HCT116 (cell line): Measurements from ENCODE around the gene PPP1R16B. TPM values are rescaled to one million over a fixed set of nuclear protein-coding genes. Genes with fewer than 3 reads are reported as not detected.

Experiments used
- ATAC-seq: fragments of 200-7000 bp; cut with Tn5 transposase; 2 replicates; pipeline ENCODE4 v1.9.1; 2020; ENCODE audit warnings: mild to moderate bottlenecking, moderate library complexity
- BruUV-seq: library from RNA; stranded (reverse); fragments of 400-500 nt; replicated peaks from 2 replicates; lab custom pipeline; 2021; lab: Mats Ljungman, UMichigan
- CTCF ChIA-PET: fragments of 300-600 bp; sonication (Branson Sonifier 250); formaldehyde crosslinking; loops from one replicate; lab custom pipeline; 2021; ENCODE audit warnings: antibody characterized with exemption; lab: Charles Lee
- POLR2A ChIA-PET: fragments of 300-600, 350-600 bp; sonication (Branson Sonifier 250); formaldehyde crosslinking; loops from one replicate; lab custom pipeline; 2021; ENCODE audit warnings: antibody characterized with exemption; lab: Charles Lee
- RAD21 ChIA-PET, 2 experiments: fragments of 300-600 bp; sonication (Branson Sonifier 250); formaldehyde crosslinking; loops; one replicate each; lab custom pipeline; 2023; ENCODE audit warnings: low total read pairs in 2 of 2; ENCODE audit not compliant: uncharacterized antibody in 2 of 2, unreplicated experiment in 2 of 2, low non-redundant PET in 1 of 2; lab: Charles Lee
- DNase-seq: peaks from one replicate; pipeline ENCODE4 v3.0.0-alpha.2; 2010; ENCODE audit warnings: low read depth, low spot score
- H2AFZ ChIP-seq: fragments of 200-600 bp; shearing (Covaris generic), sonication (generic); 2 replicates; pipeline ENCODE4 v1.6.1; 2017; ENCODE audit warnings: low read depth, mixed run types, mixed read lengths, antibody characterized with exemption, low read length; ENCODE audit not compliant: poor library complexity, severe bottlenecking
- H3K27ac ChIP-seq: 2 replicates; pipeline ENCODE4 v1.5.1; 2012; ENCODE audit warnings: low read depth, low read length
- H3K27me3 ChIP-seq: fragments of 200-600 bp; sonication (generic); 2 replicates; pipeline ENCODE4 v1.6.1; 2016; ENCODE audit warnings: mixed run types, low read length, mixed read lengths; ENCODE audit not compliant: insufficient read depth
- H3K36me3 ChIP-seq, 2 experiments: fragments of 200-500 bp in 1 of 2; fragments of 200-600 bp in 1 of 2; sonication (Bioruptor generic) in 1 of 2; sonication (generic) in 1 of 2; 2 replicates each; pipeline versions ENCODE4 v1.5.1 to v1.6.1; 2014 to 2016; ENCODE audit warnings: low read length in 2 of 2, inconsistent platforms in 1 of 2, mixed read lengths in 1 of 2, mixed run types in 1 of 2; ENCODE audit not compliant: insufficient read depth in 2 of 2, control insufficient read depth in 1 of 2
- H3K4me1 ChIP-seq, 2 experiments: fragments of 200-600 bp in 1 of 2; sonication (generic) in 1 of 2; 2 replicates each; pipeline versions ENCODE4 v1.5.1 to v1.6.1; 2012 to 2017; ENCODE audit warnings: low read length in 2 of 2, inconsistent platforms in 1 of 2, mild to moderate bottlenecking in 1 of 2, mixed read lengths in 1 of 2, mixed run types in 1 of 2, moderate library complexity in 1 of 2; ENCODE audit not compliant: insufficient read depth in 2 of 2, control insufficient read depth in 1 of 2
- H3K4me2 ChIP-seq: fragments of 200-600 bp; sonication (generic); 2 replicates; pipeline ENCODE4 v1.6.1; 2017; ENCODE audit warnings: mixed run types, low read length, mixed read lengths
- H3K4me3 ChIP-seq, 2 experiments: fragments of 200-600 bp in 1 of 2; sonication (generic) in 1 of 2; replicated peaks in 1 of 2; 2 replicates each; pipeline ENCODE4 v1.5.1; 2011 to 2016; ENCODE audit warnings: low read length in 2 of 2, control low read depth in 1 of 2, low read depth in 1 of 2, mild to moderate bottlenecking in 1 of 2, mixed read lengths in 1 of 2, mixed run types in 1 of 2
- H3K79me2 ChIP-seq: fragments of 200-600 bp; sonication (generic); 2 replicates; pipeline ENCODE4 v1.6.1; 2017; ENCODE audit warnings: mild to moderate bottlenecking, mixed run types, low read length, moderate library complexity, mixed read lengths; ENCODE audit not compliant: insufficient read depth
- H3K9ac ChIP-seq: fragments of 200-600 bp; sonication (generic); 2 replicates; pipeline ENCODE4 v1.6.1; 2016; ENCODE audit warnings: low read length, mixed read lengths
- H3K9me2 ChIP-seq: fragments of 200-600 bp; sonication (generic), shearing (Covaris generic); 2 replicates; pipeline ENCODE4 v1.6.1; 2017; ENCODE audit warnings: mixed run types, mild to moderate bottlenecking, moderate library complexity; ENCODE audit not compliant: insufficient read depth
- H3K9me3 ChIP-seq, 2 experiments: fragments of 200-500 bp in 1 of 2; fragments of 200-600 bp in 1 of 2; sonication (Bioruptor generic) in 1 of 2; sonication (generic) in 1 of 2; 2 replicates each; pipeline ENCODE4 v1.6.1; 2014 to 2017; ENCODE audit warnings: low read length in 2 of 2, mixed read lengths in 2 of 2, inconsistent platforms in 1 of 2, low read depth in 1 of 2, mild to moderate bottlenecking in 1 of 2, mixed run types in 1 of 2, moderate library complexity in 1 of 2; ENCODE audit not compliant: control insufficient read depth in 1 of 2, insufficient read depth in 1 of 2
- H4K20me1 ChIP-seq: fragments of 200-600 bp; sonication (generic), shearing (Covaris generic); 2 replicates; pipeline ENCODE4 v1.6.1; 2017; ENCODE audit warnings: mixed run types, mild to moderate bottlenecking, moderate library complexity; ENCODE audit not compliant: insufficient read depth
- ATF3 ChIP-seq: IDR thresholded peaks from 2 replicates; pipeline ENCODE4 v1.6.1; 2012
- FOSL1 ChIP-seq: IDR thresholded peaks from 2 replicates; pipeline ENCODE4 v1.6.1; 2012; ENCODE audit warnings: low read depth
- POLR2A ChIP-seq: IDR thresholded peaks from 2 replicates; pipeline ENCODE4 v1.7.0; 2011; ENCODE audit warnings: borderline replicate concordance; ENCODE audit not compliant: insufficient read depth, insufficient read length; ENCODE audit errors: extremely low read depth
- REST ChIP-seq: IDR thresholded peaks from 2 replicates; pipeline ENCODE4 v1.6.1; 2012; ENCODE audit warnings: low read depth
- SRF ChIP-seq: IDR thresholded peaks from 2 replicates; pipeline ENCODE4 v1.6.1; 2012; ENCODE audit warnings: low read depth
- TCF7L2 ChIP-seq: IDR thresholded peaks from 2 replicates; pipeline ENCODE4 v1.7.0; 2011; ENCODE audit warnings: borderline replicate concordance, inconsistent platforms; ENCODE audit not compliant: insufficient read depth, insufficient read length; ENCODE audit errors: extremely low read depth
- YY1 ChIP-seq: IDR thresholded peaks from 2 replicates; pipeline ENCODE4 v1.6.1; 2011; ENCODE audit warnings: low read length, low read depth, moderate library complexity, mild to moderate bottlenecking; ENCODE audit not compliant: insufficient replicate concordance; ENCODE audit errors: extremely low read depth
- intact Hi-C: fragments of 100-400 bp; cut with micrococcal nuclease; formaldehyde crosslinking; loops from 2 replicates; pipeline ENCODE4 v1.10.0; 2022
- total RNA-seq: library from RNA; stranded (reverse); gene quantifications from one replicate; pipeline ENCODE4 v1.2.1, GENCODE V29; 2021; ENCODE audit not compliant: unreplicated experiment

PPP1R16B gene
- total RNA-seq, 1 experiment from 2014 or later, result 0.52 TPM

- no peaks in the 10 kb centered on the region for H3K79me2 ChIP-seq
- H3K9me3 ChIP-seq, result no peaks in the 10 kb centered on the region
- H4K20me1 ChIP-seq, result no peaks in the 10 kb centered on the region
- no peak overlapping the region for H3K27ac ChIP-seq
- POLR2A ChIA-PET, result no interaction called here
- no peak overlapping the region for H3K4me2 ChIP-seq
- RAD21 ChIA-PET, result no interaction called here
- no peaks in the 10 kb centered on the region for H3K4me1 ChIP-seq
- no peak overlapping the region for H3K4me3 ChIP-seq
- H2AFZ ChIP-seq, result no peak overlapping the region
- H3K9me2 ChIP-seq, result no peaks in the 10 kb centered on the region
- intact Hi-C loops, result no loop called here
- DNase-seq, result no peak
- CTCF ChIA-PET, result no interaction called here
- TF ChIP-seq POLR2A (no peak), REST (no peak), FOSL1 (no peak), SRF (no peak), TCF7L2 (no peak), YY1 (no peak), ATF3 (no peak)
- ATAC-seq, result no peak
- no peak overlapping the region for H3K9ac ChIP-seq
- peaks cover 4% of the 10 kb centered on the region; the same call in 1 of the 2 replicates for H3K27me3 ChIP-seq
- BruUV-seq, result no TSS peak
- no peaks in the 10 kb centered on the region for H3K36me3 ChIP-seq
Observed at GRCh38 chr20:38811769-38812168, 6.3 kb downstream of the PPP1R16B start.
